Trophoblast cell (in vitro differentiated cells and primary cell): ENCODE data around the gene MCTP2.

Source experiments
- DNase-seq, 2 donors: peaks; one replicate each; pipeline ENCODE4 v3.0.0-alpha.2; 2016
- H2AFZ ChIP-seq: 2 replicates; pipeline ENCODE4 v1.6.1; 2013; ENCODE audit warnings: low read length, moderate library complexity, mild to moderate bottlenecking; ENCODE audit not compliant: insufficient read depth, poor library complexity
- H2AK5ac ChIP-seq: 2 replicates; pipeline ENCODE4 v1.6.1; 2013; ENCODE audit warnings: mild to moderate bottlenecking, low read length
- H2BK120ac ChIP-seq: 2 replicates; pipeline ENCODE4 v1.6.1; 2013; ENCODE audit warnings: low read length, mild to moderate bottlenecking, moderate library complexity; ENCODE audit not compliant: insufficient read depth, poor library complexity
- H2BK12ac ChIP-seq: 2 replicates; pipeline ENCODE4 v1.6.1; 2013; ENCODE audit warnings: mild to moderate bottlenecking, low read length, moderate library complexity
- H2BK5ac ChIP-seq: 2 replicates; pipeline ENCODE4 v1.6.1; 2013; ENCODE audit warnings: low read length, low read depth, moderate library complexity, mild to moderate bottlenecking; ENCODE audit not compliant: poor library complexity
- H3K14ac ChIP-seq: 2 replicates; pipeline ENCODE4 v1.6.1; 2013; ENCODE audit warnings: mild to moderate bottlenecking, low read length
- H3K18ac ChIP-seq: 2 replicates; pipeline ENCODE4 v1.6.1; 2013; ENCODE audit warnings: mild to moderate bottlenecking, low read length
- H3K23ac ChIP-seq: 2 replicates; pipeline ENCODE4 v1.6.1; 2013; ENCODE audit warnings: low read length
- H3K27ac ChIP-seq: 2 replicates; pipeline ENCODE4 v1.5.1; 2013; ENCODE audit warnings: low read depth, mild to moderate bottlenecking, inconsistent platforms, low read length, moderate library complexity
- H3K27me3 ChIP-seq: 2 replicates; pipeline ENCODE4 v1.6.1; 2013; ENCODE audit warnings: inconsistent platforms, mild to moderate bottlenecking, low read length, moderate library complexity; ENCODE audit not compliant: insufficient read depth
- H3K36me3 ChIP-seq, 2 experiments: 1 replicate in 1 of 2; 2 replicates in 1 of 2; pipeline ENCODE4 v1.6.1; 2013; ENCODE audit warnings: low read length in 2 of 2, mild to moderate bottlenecking in 2 of 2, moderate library complexity in 1 of 2; ENCODE audit not compliant: insufficient read depth in 2 of 2, control insufficient read depth in 1 of 2
- H3K4ac ChIP-seq: 2 replicates; pipeline ENCODE4 v1.6.1; 2013; ENCODE audit warnings: low read depth, mild to moderate bottlenecking, low read length, moderate library complexity
- H3K4me1 ChIP-seq, 2 experiments: 1 replicate in 1 of 2; 2 replicates in 1 of 2; pipeline ENCODE4 v1.6.1; 2013; ENCODE audit warnings: low read length in 2 of 2, mild to moderate bottlenecking in 2 of 2, moderate library complexity in 1 of 2; ENCODE audit not compliant: insufficient read depth in 2 of 2, control insufficient read depth in 1 of 2
- H3K4me2 ChIP-seq: 2 replicates; pipeline ENCODE4 v1.6.1; 2013; ENCODE audit warnings: inconsistent platforms, mild to moderate bottlenecking, low read length, moderate library complexity
- H3K4me3 ChIP-seq: 2 replicates; pipeline ENCODE4 v1.5.1; 2013; ENCODE audit warnings: mild to moderate bottlenecking, low read depth, low read length, inconsistent platforms
- H3K79me1 ChIP-seq: one replicate; pipeline ENCODE4 v1.6.1; 2013; ENCODE audit warnings: low read length
- H3K79me2 ChIP-seq: 2 replicates; pipeline ENCODE4 v1.6.1; 2013; ENCODE audit warnings: low read length, mild to moderate bottlenecking; ENCODE audit not compliant: control insufficient read depth, insufficient read depth, poor library complexity
- H3K9ac ChIP-seq: 2 replicates; pipeline ENCODE4 v1.6.1; 2013; ENCODE audit warnings: mild to moderate bottlenecking, low read length
- H3K9me3 ChIP-seq: 2 replicates; pipeline ENCODE4 v1.6.1; 2013; ENCODE audit warnings: low read depth, mild to moderate bottlenecking, control low read depth, inconsistent platforms, low read length; ENCODE audit not compliant: insufficient read depth
- H4K12ac ChIP-seq: 2 replicates; pipeline ENCODE4 v1.6.1; 2013; ENCODE audit warnings: low read depth, mild to moderate bottlenecking, low read length, moderate library complexity
- H4K8ac ChIP-seq: 2 replicates; pipeline ENCODE4 v1.6.1; 2013; ENCODE audit warnings: low read depth, mild to moderate bottlenecking, low read length, moderate library complexity
- H4K91ac ChIP-seq: one replicate; pipeline ENCODE4 v1.6.1; 2013; ENCODE audit warnings: low read depth, mild to moderate bottlenecking, low read length, moderate library complexity
- WGBS: extraction: QIAGEN DNeasy Blood & Tissue Kit; methylation state at CpG from one replicate; pipeline ENCODE4 v1.1.7; 2013; ENCODE audit warnings: missing lambda C conversion rate; ENCODE audit not compliant: insufficient read length, insufficient coverage; ENCODE audit errors: extremely low coverage; 5-methylcytosine and 5-hydroxymethylcytosine counted together

Gene MCTP2

GRCh38 chr15:94235041-94235440 is 3.7 kb downstream of the MCTP2 start:
- Histone ChIP-seq H3K9me3 (no peaks in the 10 kb centered on the region), H2AFZ (no peak overlapping the region), H2BK12ac (no peak overlapping the region), H3K18ac (no peak overlapping the region), H3K27me3 (no peaks in the 10 kb centered on the region), H3K4ac (no peak overlapping the region), H3K9ac (no peak overlapping the region), H3K79me1 (peaks cover 2% of the 10 kb centered on the region), H4K8ac (no peak overlapping the region), H4K12ac (no peak overlapping the region), H4K91ac (no peak overlapping the region), H3K4me2 (no peak overlapping the region), H3K27ac (no peak overlapping the region), H2AK5ac (no peak overlapping the region), H2BK120ac (no peak overlapping the region), H2BK5ac (no peak overlapping the region), H3K14ac (no peak overlapping the region), H3K4me1 (peaks cover 0 to 2% of the 10 kb centered on the region in 2 experiments), H3K79me2 (peaks cover 2% of the 10 kb centered on the region), H3K36me3 (no peaks in the 10 kb centered on the region), H3K23ac (no peak overlapping the region), H3K4me3 (no peak overlapping the region)
- WGBS = no CpG with 5 or more reads among the region's 14 CpGs
- DNase-seq = peak in 1 of 2 donors; percentile 53

DNA sequence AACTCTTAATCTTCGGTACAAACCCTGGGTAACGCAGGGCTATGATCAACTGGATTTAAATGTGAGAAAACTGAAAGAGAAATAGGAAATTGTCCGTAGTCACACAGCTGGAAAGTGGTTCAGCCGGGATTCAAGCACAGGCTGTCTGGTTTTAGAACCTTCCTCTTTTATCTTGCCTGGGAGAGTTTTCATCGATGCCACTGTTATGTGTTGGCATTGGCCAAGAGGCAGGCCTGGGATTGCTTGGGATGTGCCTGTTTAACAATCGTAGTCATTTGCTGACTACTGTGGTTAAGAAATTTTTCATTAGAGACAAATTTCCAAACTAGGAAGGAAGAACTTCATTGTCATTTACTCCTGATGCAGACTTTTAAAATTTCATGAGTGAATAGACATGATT is 4.3 kb downstream of the MCTP2 start:
- no peak overlapping the region for H4K12ac ChIP-seq
- no peaks in the 10 kb centered on the region for H3K9me3 ChIP-seq
- peaks cover 2% of the 10 kb centered on the region for H3K79me2 ChIP-seq
- H2BK5ac ChIP-seq = no peak overlapping the region
- H3K27me3 ChIP-seq = no peaks in the 10 kb centered on the region
- no peaks in the 10 kb centered on the region for H3K36me3 ChIP-seq
- H2BK12ac ChIP-seq = no peak overlapping the region
- H2BK120ac ChIP-seq = no peak overlapping the region
- H3K18ac ChIP-seq = no peak overlapping the region
- H2AFZ ChIP-seq = no peak overlapping the region
- no peak overlapping the region for H4K8ac ChIP-seq
- H3K4ac ChIP-seq = no peak overlapping the region
- H2AK5ac ChIP-seq = no peak overlapping the region
- H3K9ac ChIP-seq = no peak overlapping the region
- no peak overlapping the region for H3K4me3 ChIP-seq
- peaks cover 0 to 2% of the 10 kb centered on the region in 2 experiments for H3K4me1 ChIP-seq
- no peak for DNase-seq
- WGBS = no CpG with 5 or more reads among the region's 6 CpGs
- H3K4me2 ChIP-seq = no peak overlapping the region
- no peak overlapping the region for H4K91ac ChIP-seq
- H3K79me1 ChIP-seq = peaks cover 2% of the 10 kb centered on the region
- H3K14ac ChIP-seq = no peak overlapping the region
- H3K27ac ChIP-seq = no peak overlapping the region
- H3K23ac ChIP-seq = no peak overlapping the region

DNA sequence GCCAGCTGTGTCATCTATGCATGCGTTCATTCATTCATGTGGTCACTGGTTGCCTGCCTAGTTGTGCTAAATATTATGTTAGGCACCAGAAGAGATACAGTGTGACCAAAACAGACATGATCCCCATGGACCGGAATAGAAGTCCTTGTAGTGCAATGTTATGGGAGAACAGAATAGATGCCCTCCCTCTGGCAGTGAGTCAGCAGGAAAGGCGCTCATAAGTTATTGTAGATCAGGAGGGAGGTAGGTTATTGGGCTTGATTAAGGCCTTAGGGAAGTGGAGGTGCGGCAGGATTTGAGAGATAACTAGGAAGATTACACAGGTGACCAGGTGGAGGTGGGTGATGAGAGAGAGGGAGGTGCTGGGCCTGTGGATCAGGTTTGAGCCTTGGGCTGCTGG is 5.2 kb downstream of the MCTP2 start:
- H4K91ac ChIP-seq = no peak overlapping the region
- H3K79me1 ChIP-seq = no peaks in the 10 kb centered on the region
- no peak overlapping the region for H3K27ac ChIP-seq
- H4K12ac ChIP-seq = no peak overlapping the region
- H3K36me3 ChIP-seq = no peaks in the 10 kb centered on the region
- H2AK5ac ChIP-seq = no peak overlapping the region
- H2BK5ac ChIP-seq = no peak overlapping the region
- H3K9me3 ChIP-seq = no peaks in the 10 kb centered on the region
- no peak overlapping the region for H2AFZ ChIP-seq
- H3K79me2 ChIP-seq = no peaks in the 10 kb centered on the region
- WGBS = no CpG with 5 or more reads among the region's 4 CpGs
- H2BK12ac ChIP-seq = no peak overlapping the region
- no peak overlapping the region for H3K23ac ChIP-seq
- H3K27me3 ChIP-seq = no peaks in the 10 kb centered on the region
- H3K18ac ChIP-seq = peak overlapping the region; percentile 68
- peak overlapping the region; percentile 41 for H3K4ac ChIP-seq
- no peak overlapping the region for H2BK120ac ChIP-seq
- H3K4me3 ChIP-seq = no peak overlapping the region
- H3K4me1 ChIP-seq = peaks cover 0 to 2% of the 10 kb centered on the region in 2 experiments
- DNase-seq = no peak
- H4K8ac ChIP-seq = no peak overlapping the region
- H3K14ac ChIP-seq = no peak overlapping the region
- H3K9ac ChIP-seq = no peak overlapping the region
- H3K4me2 ChIP-seq = no peak overlapping the region

DNA sequence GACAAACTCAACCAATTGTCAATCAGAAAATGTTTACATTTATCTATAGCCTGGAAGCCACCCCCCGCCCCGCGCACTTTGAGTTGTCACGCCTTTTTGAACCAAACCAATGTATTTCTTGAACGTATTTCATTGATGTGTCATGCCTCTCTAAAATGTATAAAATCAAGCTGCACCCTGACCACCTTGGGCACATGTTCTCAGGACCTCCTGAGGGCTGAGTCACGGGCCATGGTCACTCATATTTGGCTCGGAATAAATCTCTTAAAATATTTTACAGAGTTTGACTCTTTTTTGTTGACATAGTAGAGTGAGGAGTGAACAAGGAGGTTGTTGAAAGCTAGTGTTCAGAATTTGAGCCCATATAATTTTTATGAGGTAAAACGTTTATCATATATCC is 6.5 kb downstream of the MCTP2 start:
- no peak overlapping the region for H3K27ac ChIP-seq
- H4K91ac ChIP-seq = no peak overlapping the region
- no peak overlapping the region for H3K4me2 ChIP-seq
- H3K9me3 ChIP-seq = no peaks in the 10 kb centered on the region
- H3K4me1 ChIP-seq = peaks cover 0 to 2% of the 10 kb centered on the region in 2 experiments
- no peak overlapping the region for H2BK120ac ChIP-seq
- H4K8ac ChIP-seq = no peak overlapping the region
- H3K79me1 ChIP-seq = no peaks in the 10 kb centered on the region
- no peak overlapping the region for H2AK5ac ChIP-seq
- no peak overlapping the region for H2BK5ac ChIP-seq
- no peak overlapping the region for H3K4me3 ChIP-seq
- no peaks in the 10 kb centered on the region for H3K79me2 ChIP-seq
- no peak overlapping the region for H3K14ac ChIP-seq
- no peak overlapping the region for H3K9ac ChIP-seq
- no peaks in the 10 kb centered on the region for H3K36me3 ChIP-seq
- no peak overlapping the region for H2AFZ ChIP-seq
- no peak overlapping the region for H2BK12ac ChIP-seq
- no peak overlapping the region for H3K4ac ChIP-seq
- H4K12ac ChIP-seq = no peak overlapping the region
- no CpG with 5 or more reads among the region's 8 CpGs for WGBS
- no peak overlapping the region for H3K23ac ChIP-seq
- no peak for DNase-seq
- H3K27me3 ChIP-seq = no peaks in the 10 kb centered on the region
- no peak overlapping the region for H3K18ac ChIP-seq
